Lower leg skin (tissue), 4 donors: Measurements from ENCODE around the gene ADIPOQ. TPM values are rescaled to one million over a fixed set of nuclear protein-coding genes. Genes with fewer than 3 reads are reported as not detected.

Experiments
- DNase-seq, 2 donors: peaks; one replicate each; pipeline ENCODE4 v3.0.0-alpha.2; 2019; ENCODE audit warnings: low spot score in 2 of 2
- H3K4me3 ChIP-seq: fragments of 200-600 bp; sonication (generic); 2 replicates; pipeline ENCODE4 v1.5.1; 2017; ENCODE audit warnings: mild to moderate bottlenecking, low read depth; ENCODE audit not compliant: poor library complexity, severe bottlenecking
- POLR2A ChIP-seq, 2 donors: fragments of 450-650 bp; IDR thresholded peaks; one replicate each; pipeline ENCODE4 v1.6.1; 2016 to 2017; ENCODE audit warnings: antibody characterized with exemption in 2 of 2, mild to moderate bottlenecking in 1 of 2, moderate library complexity in 1 of 2
- WGBS, 2 donors: methylation state at CpG; one replicate each; pipeline ENCODE4 v1.1.5; 2018; 5-methylcytosine and 5-hydroxymethylcytosine counted together
- intact Hi-C: fragments of 100-400 bp; cut with DNase I; formaldehyde crosslinking; loops from one replicate; pipeline ENCODE4 v1.15.0; 2023; ENCODE audit warnings: low total_unique reads
- total RNA-seq, 4 donors: library from RNA; depleted of rRNA; stranded (reverse); fragments of >200 nt; gene quantifications; one replicate each; pipeline ENCODE4 v1.1.0, GENCODE V29; 2016
- TF ChIP-seq, protein P1 (sequence below), 3 donors: fragments of 450-650 bp; IDR thresholded peaks; one replicate each; pipeline ENCODE4 v1.5.1; 2016; ENCODE audit warnings: antibody characterized with exemption in 3 of 3, mild to moderate bottlenecking in 3 of 3, moderate library complexity in 2 of 3

ADIPOQ gene
- total RNA-seq, 4 donors from 2014 or later, result 1.1 to 15.6 (median 7.7) TPM

DNA sequence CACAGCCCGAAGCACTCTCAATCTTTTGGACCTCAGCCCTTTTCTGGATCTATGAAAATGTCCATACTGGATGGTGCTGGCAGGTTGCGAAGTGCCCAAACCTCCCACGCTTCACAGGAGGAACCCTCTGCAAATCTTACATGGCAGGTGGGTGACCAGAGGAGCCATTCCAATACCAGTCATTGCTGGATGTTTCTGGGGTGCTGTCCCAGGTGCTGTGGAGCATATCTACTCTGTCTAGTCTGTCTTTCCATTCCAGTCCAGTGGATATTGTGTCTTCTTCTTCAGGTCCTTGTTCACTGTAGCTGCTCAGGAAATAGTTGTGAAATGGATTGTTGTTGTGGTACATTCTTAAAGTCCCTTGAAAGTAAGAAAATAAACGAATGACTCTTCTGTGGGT is 10.7 kb upstream of the ADIPOQ start:
- no peak for DNase-seq
- H3K4me3 ChIP-seq, result no peak overlapping the region
- TF ChIP-seq, protein P1, sequence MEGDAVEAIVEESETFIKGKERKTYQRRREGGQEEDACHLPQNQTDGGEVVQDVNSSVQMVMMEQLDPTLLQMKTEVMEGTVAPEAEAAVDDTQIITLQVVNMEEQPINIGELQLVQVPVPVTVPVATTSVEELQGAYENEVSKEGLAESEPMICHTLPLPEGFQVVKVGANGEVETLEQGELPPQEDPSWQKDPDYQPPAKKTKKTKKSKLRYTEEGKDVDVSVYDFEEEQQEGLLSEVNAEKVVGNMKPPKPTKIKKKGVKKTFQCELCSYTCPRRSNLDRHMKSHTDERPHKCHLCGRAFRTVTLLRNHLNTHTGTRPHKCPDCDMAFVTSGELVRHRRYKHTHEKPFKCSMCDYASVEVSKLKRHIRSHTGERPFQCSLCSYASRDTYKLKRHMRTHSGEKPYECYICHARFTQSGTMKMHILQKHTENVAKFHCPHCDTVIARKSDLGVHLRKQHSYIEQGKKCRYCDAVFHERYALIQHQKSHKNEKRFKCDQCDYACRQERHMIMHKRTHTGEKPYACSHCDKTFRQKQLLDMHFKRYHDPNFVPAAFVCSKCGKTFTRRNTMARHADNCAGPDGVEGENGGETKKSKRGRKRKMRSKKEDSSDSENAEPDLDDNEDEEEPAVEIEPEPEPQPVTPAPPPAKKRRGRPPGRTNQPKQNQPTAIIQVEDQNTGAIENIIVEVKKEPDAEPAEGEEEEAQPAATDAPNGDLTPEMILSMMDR (IDR thresholded peaks at IDR 0.05), result no peak
- no peak for TF ChIP-seq POLR2A (IDR thresholded peaks at IDR 0.05)
- 60 to 88% methylated on average over 4 of the region's 4 CpGs for WGBS, 2 donors
- intact Hi-C loops, result no loop called here

- H3K4me3 ChIP-seq, result no peak overlapping the region
- DNase-seq, result no peak
- intact Hi-C loops, result no loop called here
- WGBS, 2 donors, result 77 to 89% methylated on average over 1 of the region's 1 CpG
- TF ChIP-seq, protein P1 (IDR thresholded peaks at IDR 0.05), result no peak
- TF ChIP-seq POLR2A (IDR thresholded peaks at IDR 0.05), result no peak
Measured at GRCh38 chr3:186832276-186832675, 10.2 kb upstream of the ADIPOQ start.

GRCh38 chr3:186839874-186840641 is 2.5 kb upstream of the ADIPOQ start:
- DNase-seq, result no peak
- 83% methylated on average over 17 of the region's 17 CpGs for WGBS, 2 donors
- intact Hi-C loops, result no loop called here
- no peak overlapping the region for H3K4me3 ChIP-seq
- TF ChIP-seq POLR2A (IDR thresholded peaks at IDR 0.05), result no peak
- TF ChIP-seq, protein P1 (IDR thresholded peaks at IDR 0.05), result no peak

DNA sequence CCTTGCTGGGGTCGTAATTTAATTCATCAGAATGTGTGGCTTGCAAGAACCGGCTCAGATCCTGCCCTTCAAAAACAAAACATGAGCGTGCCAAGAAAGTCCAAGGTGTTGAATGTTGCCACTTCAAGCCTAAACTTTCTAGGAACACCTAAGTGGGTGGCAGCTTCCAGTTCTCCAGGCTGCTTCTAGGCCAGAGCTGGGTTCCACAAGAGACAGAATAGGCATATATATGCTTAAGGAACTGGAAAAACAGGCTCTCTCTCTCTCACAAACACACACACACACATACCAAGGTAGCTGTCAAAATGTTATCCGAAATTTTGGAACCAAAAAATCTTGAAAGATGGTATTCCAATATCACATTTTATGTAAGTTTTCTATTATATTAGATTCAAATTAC is 890 bp upstream of the ADIPOQ start:
- WGBS, 2 donors, result 46 to 50% methylated on average over 4 of the region's 4 CpGs
- no peak overlapping the region for H3K4me3 ChIP-seq
- TF ChIP-seq, protein P1 (IDR thresholded peaks at IDR 0.05), result no peak
- no peak for TF ChIP-seq POLR2A (IDR thresholded peaks at IDR 0.05)
- no peak for DNase-seq
- intact Hi-C loops, result no loop called here

DNA sequence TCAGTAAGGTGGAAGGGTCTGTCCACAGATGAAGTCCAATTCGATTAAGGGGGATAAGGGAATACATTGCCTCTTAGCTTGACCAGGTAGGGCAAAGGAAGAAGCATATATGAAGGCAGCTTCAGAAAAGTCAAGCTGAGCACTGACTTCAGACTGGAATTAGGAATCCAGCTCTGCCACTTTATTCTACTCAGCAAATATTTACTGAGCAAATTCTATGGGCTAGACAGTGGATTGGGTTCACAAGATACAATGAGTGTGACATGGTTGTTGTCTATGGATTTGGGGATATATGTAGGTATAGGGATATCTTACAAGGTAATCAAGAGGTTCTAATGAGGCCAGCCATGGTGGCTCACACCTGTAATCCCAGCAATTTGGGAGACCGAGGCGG is 526 bp downstream of the ADIPOQ start:
- WGBS, 2 donors, result 81 to 92% methylated on average over 3 of the region's 3 CpGs
- no peak overlapping the region for H3K4me3 ChIP-seq
- DNase-seq, result no peak
- intact Hi-C loops, result no loop called here
- TF ChIP-seq POLR2A (IDR thresholded peaks at IDR 0.05), result no peak
- TF ChIP-seq, protein P1 (IDR thresholded peaks at IDR 0.05), result no peak

- no peak for TF ChIP-seq POLR2A (IDR thresholded peaks at IDR 0.05)
- TF ChIP-seq, protein P1 (IDR thresholded peaks at IDR 0.05), result no peak
- 84 to 85% methylated on average over 11 of the region's 11 CpGs for WGBS, 2 donors
- DNase-seq, result no peak
- intact Hi-C loops, result no loop called here
- no peak overlapping the region for H3K4me3 ChIP-seq
Measured at GRCh38 chr3:186844908-186845307, 2.4 kb downstream of the ADIPOQ start.
